ENCODE measurements around the gene APAF1. TPM values are rescaled to one million over a fixed set of nuclear protein-coding genes. Genes with fewer than 3 reads are reported as not detected.

Gene APAF1
- total RNA-seq, 2 donors from 2014 or later = 31.4 to 33.1 TPM

DNA sequence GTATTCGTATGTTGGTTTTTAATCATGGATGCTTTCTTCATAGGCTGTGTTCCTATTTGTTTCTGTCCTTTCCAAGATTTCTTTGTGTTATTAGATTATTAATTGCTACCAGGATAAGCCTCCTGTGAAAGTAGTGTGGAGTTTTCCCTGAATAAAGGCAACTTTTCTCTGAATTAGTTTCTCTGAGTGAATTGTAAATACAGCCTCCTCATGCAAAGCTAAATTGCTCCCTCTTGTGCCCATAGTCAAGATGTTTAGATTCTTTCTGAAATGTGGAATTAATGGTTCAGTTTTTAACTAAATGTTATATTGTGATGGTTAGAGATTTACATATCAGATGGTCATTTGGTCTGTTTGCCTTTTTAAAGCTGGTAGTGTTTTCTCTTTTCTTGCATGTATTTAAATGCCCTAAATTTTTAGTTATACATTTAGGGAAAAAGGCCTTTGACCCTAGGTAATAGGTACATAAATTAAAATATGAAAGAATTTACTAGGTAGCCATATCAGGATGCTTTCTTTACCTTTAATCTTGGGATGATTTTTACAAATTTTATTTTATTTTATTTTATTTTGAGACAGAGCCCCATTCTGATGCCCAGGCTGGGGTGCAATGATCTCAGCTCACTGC is 8.9 kb downstream of the APAF1 start:
- DNase-seq (ENCODE audit: low spot score in 2 of 2) (no peak), ATAC-seq (no peak)
- peaks cover 0 to 7% of the 10 kb centered on the region in 2 donors for H3K36me3 Mint-ChIP-seq
- no peak overlapping the region for H3K27ac Mint-ChIP-seq
- H3K9me3 Mint-ChIP-seq = no peaks in the 10 kb centered on the region

DNA sequence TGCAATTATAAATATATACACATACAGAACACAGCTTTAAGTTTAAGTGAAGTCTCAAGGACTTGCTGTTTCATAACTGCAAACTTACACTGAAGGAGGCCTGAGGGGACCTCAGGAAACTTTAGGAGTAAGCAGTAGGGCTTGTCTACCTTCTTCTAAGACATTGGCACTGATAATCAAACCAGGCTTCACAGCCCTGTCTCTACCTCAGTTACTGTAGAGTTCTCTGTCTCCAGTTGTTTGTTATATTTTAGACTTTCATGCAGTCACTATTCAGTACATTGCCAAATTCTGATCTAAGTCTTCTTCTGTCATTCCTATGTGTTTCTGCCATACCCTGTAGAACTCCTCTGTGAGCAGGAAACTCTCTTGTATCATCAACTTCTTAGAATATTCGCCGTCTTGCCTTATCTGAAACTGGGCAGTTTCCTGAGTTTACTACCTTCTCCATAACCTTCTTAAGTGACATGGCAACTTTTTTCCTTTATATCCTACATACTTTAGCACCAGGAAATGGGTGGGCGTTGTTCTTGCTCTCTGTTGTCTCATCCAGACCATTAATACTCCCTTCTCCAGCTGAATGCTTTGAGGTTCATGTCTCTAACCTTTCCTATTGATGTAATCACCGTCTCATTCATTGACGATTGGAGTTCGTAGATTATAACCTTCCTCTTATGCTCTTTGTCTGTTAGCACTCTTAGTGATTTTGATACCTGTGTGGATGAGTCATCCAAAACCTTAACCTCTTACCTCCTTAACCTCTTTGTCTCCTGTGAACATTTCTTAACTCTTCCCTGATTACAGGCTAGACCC is 11.4 kb downstream of the APAF1 start:
- DNase-seq (ENCODE audit: low spot score in 2 of 2) = peak in 1 of 2 donors; percentile 17
- H3K27ac Mint-ChIP-seq = peak overlapping the region; percentile 0 to 64
- ATAC-seq = peak; percentile 95 to 98
- no peaks in the 10 kb centered on the region for H3K36me3 Mint-ChIP-seq
- no peaks in the 10 kb centered on the region for H3K9me3 Mint-ChIP-seq

DNA sequence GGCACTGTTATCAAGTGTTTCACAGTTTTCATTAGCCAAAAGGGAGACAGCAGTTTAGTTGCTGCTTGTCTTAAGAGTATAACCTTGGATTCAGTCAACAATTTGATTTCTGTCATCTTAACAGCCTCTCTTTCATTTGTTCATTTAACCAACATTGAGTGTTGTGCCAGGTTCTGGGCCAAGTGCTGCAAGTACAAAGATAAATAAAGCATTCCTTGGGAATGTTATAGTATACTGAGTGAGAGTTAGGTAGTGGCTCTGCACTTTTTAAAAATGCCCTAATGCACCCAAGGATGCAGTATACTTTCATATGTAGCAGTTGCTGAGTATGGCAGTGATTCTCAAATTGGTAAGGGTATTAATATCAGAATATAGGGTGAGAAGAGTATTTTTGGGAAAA is 15.4 kb downstream of the APAF1 start:
- Mint-ChIP-seq H3K36me3 (peaks cover 0 to 2% of the 10 kb centered on the region in 2 donors), H3K9me3 (no peaks in the 10 kb centered on the region), H3K27ac (no peak overlapping the region)
- DNase-seq (ENCODE audit: low spot score in 2 of 2) (no peak), ATAC-seq (no peak)

DNA sequence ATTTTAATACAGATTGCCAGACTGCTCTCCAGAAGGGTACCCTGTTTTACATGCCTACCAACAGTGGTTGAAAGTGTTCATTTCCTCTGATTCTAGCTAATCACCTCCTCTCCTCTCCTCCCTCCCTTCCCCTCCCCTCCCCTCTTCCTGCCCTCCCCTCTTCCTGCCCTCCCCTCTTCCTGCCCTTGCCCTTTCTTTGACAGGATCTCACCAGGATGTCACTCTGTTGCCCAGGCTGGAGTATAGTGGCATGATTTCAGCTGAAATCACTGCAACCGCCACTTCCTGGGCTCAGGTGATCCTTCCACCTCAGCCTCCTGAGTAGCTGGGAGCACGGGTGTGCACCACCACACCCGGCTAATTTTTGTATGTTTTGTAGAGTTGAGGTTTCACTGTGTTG is 24.7 kb downstream of the APAF1 start:
- Mint-ChIP-seq H3K9me3 (no peaks in the 10 kb centered on the region), H3K36me3 (peaks cover 11 to 13% of the 10 kb centered on the region in 2 donors), H3K27ac (no peak overlapping the region)
- DNase-seq (ENCODE audit: low spot score in 2 of 2) = no peak
- no peak for ATAC-seq

DNA sequence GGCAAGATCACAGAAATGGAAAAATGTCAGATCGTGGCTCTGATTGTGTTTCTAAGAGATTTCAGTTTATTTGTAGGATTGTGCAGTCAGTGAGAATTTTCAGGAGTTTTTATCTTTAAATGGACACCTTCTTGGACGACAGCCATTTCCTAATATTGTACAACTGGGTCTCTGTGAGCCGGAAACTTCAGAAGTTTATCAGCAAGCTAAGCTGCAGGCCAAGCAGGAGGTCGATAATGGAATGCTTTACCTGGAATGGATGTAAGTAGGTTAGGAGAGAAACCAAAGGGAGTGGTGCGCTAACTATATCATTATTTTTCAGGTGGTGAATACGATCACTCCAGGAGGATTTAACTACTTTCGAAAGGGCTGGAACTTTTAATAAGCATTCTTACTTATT is 26.4 kb downstream of the APAF1 start:
- Mint-ChIP-seq H3K9me3 (no peaks in the 10 kb centered on the region), H3K36me3 (peaks cover 6 to 13% of the 10 kb centered on the region in 2 donors), H3K27ac (no peak overlapping the region)
- ATAC-seq (no peak), DNase-seq (ENCODE audit: low spot score in 2 of 2) (no peak)

DNA sequence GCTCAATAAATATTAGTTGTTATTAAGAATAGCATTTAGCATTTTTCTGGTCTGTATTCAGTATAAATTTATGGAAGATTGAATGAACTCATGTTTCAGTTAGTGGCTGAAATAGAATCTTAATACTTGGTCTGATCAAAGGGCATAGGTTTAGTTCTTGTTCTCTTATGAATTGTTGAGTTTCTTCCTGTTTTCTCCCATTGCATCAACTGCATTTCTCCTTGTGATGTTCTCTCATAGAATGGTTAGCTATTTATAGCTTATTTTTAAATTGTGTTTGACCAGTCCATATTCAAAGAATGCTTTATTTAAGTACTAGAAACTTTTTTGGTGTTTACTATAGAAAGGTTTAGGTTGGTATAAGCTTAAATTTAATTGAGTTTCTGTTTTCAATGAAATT is 29.8 kb downstream of the APAF1 start:
- Mint-ChIP-seq H3K9me3 (no peaks in the 10 kb centered on the region), H3K36me3 (peaks cover 0 to 11% of the 10 kb centered on the region in 2 donors), H3K27ac (no peak overlapping the region)
- DNase-seq (ENCODE audit: low spot score in 2 of 2) = no peak
- ATAC-seq = no peak

DNA sequence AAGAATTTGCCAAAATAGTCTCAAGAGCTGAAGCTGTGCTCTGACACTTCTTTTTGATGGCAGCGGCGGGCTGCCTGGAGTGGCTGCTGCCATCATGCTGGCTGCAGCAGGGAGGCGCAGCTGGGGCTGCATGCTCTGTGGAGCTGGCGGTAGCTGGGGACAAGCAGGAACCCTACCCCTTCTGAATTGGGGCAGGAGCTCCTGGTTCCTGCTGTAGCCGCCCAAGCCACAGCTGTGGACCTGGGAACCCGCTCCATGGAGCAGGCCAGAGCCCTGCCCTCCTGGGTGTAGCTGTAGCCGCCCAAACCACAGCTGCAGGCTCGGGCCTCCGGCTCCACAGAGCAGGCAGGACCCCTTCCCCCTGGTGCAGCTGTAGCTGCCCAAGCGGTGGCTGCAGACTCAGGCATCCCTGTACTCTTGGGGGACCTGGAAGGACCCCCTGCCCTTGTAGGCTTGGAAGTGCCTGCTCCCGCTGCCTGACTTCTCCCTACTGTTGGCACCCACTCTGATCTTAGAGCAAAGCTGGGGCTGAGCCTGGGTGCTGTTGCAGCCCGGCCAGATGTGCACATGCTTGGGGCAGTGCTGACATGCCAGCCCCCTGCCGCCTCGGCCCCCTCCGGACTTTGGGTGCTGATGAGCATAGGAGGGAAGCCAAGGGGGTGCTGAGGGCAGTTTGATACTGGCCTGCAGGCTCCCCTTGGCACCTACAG is 33.3 kb downstream of the APAF1 start:
- no peak for ATAC-seq
- H3K36me3 Mint-ChIP-seq = peaks cover 0 to 7% of the 10 kb centered on the region in 2 donors
- no peaks in the 10 kb centered on the region for H3K9me3 Mint-ChIP-seq
- H3K27ac Mint-ChIP-seq = no peak overlapping the region
- no peak for DNase-seq (ENCODE audit: low spot score in 2 of 2)

DNA sequence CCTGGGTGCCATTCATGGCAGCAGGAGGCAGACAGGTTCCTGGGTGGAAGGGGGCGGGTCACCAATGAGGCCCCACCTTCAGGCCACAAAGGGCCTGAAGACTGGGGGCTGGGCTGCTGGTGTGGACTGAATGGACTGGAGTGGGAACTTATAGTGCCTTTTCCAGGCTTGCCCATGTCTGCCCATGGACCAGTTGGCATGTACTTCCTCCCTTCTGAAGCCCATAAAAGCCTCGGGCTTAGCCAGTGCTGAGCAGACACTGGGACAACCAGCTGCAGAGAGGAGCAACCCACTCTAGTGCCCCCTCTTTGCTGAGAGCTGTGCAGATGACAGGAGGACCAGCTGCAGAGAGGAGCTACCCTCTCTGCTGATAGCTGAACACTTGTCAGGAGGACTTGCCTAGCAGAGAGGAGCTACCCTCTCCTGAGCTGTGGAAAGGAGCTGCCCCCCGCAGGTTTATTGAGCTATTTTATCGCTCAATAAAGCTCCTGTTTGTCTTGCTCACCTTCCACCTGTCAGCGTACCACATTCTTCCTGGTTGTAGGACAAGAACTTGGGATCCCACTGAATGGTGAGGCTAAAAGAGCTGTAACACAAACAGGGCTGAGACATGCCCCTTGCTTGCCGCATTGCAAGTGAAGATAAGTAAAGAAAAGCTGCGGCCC is 34.0 kb downstream of the APAF1 start:
- H3K27ac Mint-ChIP-seq = no peak overlapping the region
- no peak for ATAC-seq

DNA sequence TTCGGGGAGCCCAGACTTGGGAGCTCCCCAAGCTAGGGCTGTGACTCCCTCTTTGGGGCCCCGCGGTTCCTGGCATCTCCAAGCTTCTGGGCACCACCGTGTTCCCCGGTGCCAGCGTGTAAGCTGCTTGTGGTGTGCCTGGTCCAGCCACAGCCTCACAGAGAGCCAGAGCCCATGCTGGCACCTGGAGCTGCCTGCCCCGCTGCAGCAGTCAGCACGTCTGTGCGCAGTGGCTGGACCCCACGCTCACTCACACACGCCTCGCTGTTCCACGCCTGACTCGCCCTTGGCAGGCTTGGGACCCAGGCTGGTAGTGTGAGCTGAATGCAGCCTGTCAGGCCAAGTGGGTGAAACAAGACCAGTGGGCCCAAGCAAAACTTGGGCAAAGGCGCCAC is 34.5 kb downstream of the APAF1 start:
- Mint-ChIP-seq H3K36me3 (peaks cover 0 to 10% of the 10 kb centered on the region in 2 donors), H3K9me3 (no peaks in the 10 kb centered on the region), H3K27ac (no peak overlapping the region)
- DNase-seq (ENCODE audit: low spot score in 2 of 2) (no peak), ATAC-seq (no peak)

More for the DNA sequence above, 34.0 kb downstream of the APAF1 start:
- H3K36me3 Mint-ChIP-seq = peaks cover 0 to 10% of the 10 kb centered on the region in 2 donors
- H3K9me3 Mint-ChIP-seq = no peaks in the 10 kb centered on the region
- no peak for DNase-seq (ENCODE audit: low spot score in 2 of 2)

DNA sequence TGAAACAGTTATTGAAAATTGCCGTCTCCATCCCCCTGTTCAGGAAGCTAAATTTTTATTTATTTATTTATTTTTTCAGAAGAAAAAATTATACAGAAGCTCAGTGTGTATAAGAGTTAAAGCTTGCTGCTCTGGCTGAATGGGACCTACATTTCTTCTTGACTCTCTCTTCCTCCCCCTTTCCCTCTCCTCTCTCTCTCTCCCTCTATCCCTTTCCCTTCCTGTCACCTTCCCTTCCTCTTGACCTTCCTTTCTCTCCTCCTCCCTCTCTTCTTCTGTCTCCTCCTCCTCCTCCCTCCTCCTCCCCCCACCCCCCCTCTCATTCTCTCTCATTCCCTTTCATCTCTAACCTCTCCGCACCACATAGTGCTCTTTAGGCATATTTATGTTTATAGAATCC is 39.1 kb downstream of the APAF1 start:
- no peak for DNase-seq (ENCODE audit: low spot score in 2 of 2)
- H3K9me3 Mint-ChIP-seq = no peaks in the 10 kb centered on the region
- H3K36me3 Mint-ChIP-seq = peaks cover 6 to 10% of the 10 kb centered on the region in 2 donors
- no peak for ATAC-seq
- no peak overlapping the region for H3K27ac Mint-ChIP-seq

DNA sequence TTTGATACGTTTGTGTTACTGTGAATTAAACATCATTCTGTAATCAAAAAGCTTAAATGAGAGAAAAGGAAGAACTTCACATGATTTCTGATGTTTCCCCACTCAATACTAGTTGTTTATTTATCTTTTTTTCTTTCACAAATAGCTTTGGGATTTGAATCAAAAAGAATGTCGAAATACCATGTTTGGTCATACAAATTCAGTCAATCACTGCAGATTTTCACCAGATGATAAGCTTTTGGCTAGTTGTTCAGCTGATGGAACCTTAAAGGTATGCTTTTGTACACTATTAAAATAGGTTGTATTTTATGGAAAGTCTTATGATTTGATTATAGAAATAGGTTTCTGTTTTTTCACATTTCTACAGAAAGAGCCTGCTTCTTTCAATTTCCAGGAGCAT is 41.5 kb downstream of the APAF1 start:
- DNase-seq (ENCODE audit: low spot score in 2 of 2) = no peak
- peaks cover 10 to 12% of the 10 kb centered on the region in 2 donors for H3K36me3 Mint-ChIP-seq
- no peak for ATAC-seq
- no peaks in the 10 kb centered on the region for H3K9me3 Mint-ChIP-seq
- H3K27ac Mint-ChIP-seq = no peak overlapping the region

DNA sequence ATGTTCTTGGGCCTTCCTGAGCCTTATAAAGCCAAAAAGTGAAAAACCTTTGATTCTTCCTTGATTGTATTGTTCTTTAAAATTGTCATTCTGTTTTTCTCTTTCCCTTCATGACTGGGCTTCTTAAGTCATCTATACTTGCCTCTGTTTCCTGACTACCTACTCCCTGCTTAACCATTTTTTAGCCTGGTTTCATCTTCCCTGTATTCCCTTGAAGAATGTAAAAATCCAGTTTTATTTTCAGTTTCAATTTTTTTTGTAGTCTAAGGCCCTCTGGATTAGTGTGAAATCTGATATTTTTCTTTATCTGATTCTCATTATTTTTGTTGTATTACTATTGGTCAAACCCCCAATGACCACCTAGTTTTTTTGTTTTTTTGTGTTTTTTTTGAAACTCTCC is 46.3 kb downstream of the APAF1 start:
- Mint-ChIP-seq H3K36me3 (peaks cover 0 to 16% of the 10 kb centered on the region in 2 donors), H3K27ac (peak overlapping the region in 1 of 2 donors; percentile 73), H3K9me3 (no peaks in the 10 kb centered on the region)
- ATAC-seq (no peak), DNase-seq (ENCODE audit: low spot score in 2 of 2) (no peak)

DNA sequence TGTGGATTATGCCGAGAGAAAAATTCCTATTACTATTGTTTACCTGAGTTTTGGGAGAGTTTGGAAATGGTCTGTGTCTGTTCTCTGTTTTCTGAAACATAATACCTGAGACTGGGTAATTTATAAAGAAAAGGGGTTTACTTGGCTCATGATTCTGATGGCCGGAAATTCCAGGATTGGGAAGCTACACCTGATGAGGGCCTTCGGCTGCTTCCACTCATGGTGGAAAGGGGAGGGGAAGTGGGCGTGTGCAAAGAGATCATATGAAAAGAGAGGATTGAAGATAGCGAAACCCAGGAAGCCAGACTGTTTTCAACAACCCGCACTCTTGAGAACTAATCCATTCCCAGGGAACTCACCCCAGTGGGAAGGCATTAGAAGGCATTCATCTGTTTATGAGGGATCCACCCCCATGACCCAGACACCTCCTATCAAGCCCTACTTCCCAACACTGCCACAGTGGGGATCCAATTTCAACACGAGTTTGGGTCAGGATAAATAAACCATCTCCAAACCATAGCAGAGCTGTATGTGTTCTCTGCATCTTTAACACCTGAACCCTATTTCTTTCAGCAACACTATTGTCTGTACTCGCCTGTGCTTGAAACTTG is 51.1 kb downstream of the APAF1 start:
- Mint-ChIP-seq H3K27ac (peak overlapping the region; percentile 39 to 52), H3K36me3 (peaks cover 7 to 12% of the 10 kb centered on the region in 2 donors), H3K9me3 (no peaks in the 10 kb centered on the region)
- ATAC-seq (no peak), DNase-seq (ENCODE audit: low spot score in 2 of 2) (no peak)

DNA sequence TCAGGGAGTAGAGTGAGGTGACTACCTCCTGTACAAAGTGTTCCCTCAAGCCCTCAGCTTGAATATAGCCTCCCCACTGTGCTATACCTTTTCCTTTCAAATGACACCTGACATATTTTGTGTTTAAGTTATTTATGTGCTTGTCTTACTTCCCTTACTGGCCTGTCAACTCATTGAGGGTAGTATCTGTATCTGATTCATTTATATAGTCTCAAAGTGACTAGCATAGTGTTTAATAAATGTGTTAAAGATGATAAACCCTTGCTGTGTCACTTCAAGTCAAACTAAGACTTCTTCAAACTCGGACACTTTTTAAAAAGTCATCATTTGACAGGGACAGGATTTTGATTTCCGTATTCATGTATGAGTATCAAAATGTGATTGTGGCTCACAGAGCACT is 52.1 kb downstream of the APAF1 start:
- H3K36me3 Mint-ChIP-seq = peaks cover 0 to 12% of the 10 kb centered on the region in 2 donors
- peak in 1 of 2 donors; percentile 86 for ATAC-seq
- H3K27ac Mint-ChIP-seq = peak overlapping the region; percentile 52 to 72
- no peak for DNase-seq (ENCODE audit: low spot score in 2 of 2)
- H3K9me3 Mint-ChIP-seq = no peaks in the 10 kb centered on the region

DNA sequence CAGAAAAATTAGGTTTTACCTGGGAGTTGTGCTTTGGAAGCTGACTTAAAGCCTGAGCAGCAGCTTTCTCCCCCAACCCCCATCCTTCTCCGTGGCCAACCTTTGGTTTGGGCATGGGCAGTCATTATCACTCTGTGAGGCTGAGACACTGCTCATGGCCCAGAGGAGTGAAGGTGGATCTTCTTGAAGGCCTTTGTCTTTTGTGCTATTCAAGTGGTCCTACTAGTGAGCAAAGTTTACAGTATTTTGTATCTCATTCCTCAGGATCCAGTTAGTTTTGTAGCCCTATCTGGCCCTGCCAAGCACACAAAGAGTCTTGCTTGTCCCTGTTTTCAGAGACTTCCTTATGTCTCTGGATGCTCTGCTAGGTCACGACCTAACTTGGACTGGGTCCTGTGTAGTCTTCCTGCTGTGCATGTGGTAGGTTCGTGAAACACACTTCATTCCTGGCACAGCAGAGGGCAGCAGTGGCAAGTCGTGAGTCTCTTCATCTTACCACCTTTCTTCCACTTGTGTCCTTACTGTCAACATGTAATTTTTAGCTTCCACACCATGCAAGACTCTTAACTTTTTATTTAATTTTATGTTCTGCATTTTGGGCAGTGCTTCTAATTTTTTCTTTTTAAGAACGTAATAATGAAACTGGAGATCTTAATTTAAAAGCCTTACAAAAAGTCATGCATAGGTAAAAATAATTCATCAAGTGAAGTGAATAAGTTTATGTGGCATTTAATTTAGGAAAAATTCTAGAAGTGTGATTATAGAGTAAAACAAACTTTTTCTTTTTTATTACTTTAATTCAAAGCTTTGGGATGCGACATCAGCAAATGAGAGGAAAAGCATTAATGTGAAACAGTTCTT is 53.7 kb downstream of the APAF1 start:
- DNase-seq (ENCODE audit: low spot score in 2 of 2) (peak in 1 of 2 donors; percentile 23), ATAC-seq (peak; percentile 47 to 68)
- Mint-ChIP-seq H3K36me3 (peaks cover 0 to 12% of the 10 kb centered on the region in 2 donors), H3K9me3 (no peaks in the 10 kb centered on the region), H3K27ac (peak overlapping the region in 1 of 2 donors; percentile 7)

DNA sequence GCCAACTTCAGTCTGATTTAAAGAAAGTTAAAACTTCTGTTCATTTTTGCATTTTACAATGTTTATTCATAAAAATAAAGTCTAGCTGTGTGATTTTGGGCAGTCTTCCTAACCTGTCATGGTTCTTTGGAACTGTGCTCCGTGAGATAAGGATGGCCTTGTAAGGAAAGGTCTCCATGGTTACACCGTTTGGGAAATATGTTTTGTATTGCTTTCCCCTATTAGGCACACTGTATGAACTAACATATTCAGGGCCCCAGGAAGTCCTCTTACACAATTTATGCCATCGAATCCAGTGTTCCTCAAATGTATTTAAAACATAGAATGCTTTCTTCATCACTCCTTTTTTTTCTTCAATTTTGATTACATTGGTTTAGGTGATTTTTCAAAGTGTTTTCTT is 54.5 kb downstream of the APAF1 start:
- Mint-ChIP-seq H3K36me3 (peaks cover 0 to 12% of the 10 kb centered on the region in 2 donors), H3K9me3 (no peaks in the 10 kb centered on the region), H3K27ac (no peak overlapping the region)
- DNase-seq (ENCODE audit: low spot score in 2 of 2) = no peak
- no peak for ATAC-seq
